WTC11 (cell line): Measurements from ENCODE around the gene SLC24A4. TPM values are rescaled to one million over a fixed set of nuclear protein-coding genes. Genes with fewer than 3 reads are reported as not detected.

Experiments used
- ATAC-seq: fragments of 200-7000 bp; cut with Tn5 transposase; 2 replicates; pipeline ENCODE4 v1.10.0; 2021; ENCODE audit warnings: mild to moderate bottlenecking, moderate library complexity
- CTCF ChIA-PET: fragments of 300-600 bp; sonication (Branson Sonifier 250); formaldehyde crosslinking; loops from one replicate; lab custom pipeline; 2021; ENCODE audit warnings: antibody characterized with exemption; lab: Charles Lee
- POLR2A ChIA-PET: fragments of 350-600 bp; sonication (Branson Sonifier 250); formaldehyde crosslinking; loops from one replicate; lab custom pipeline; 2021; ENCODE audit warnings: antibody characterized with exemption; lab: Charles Lee
- DNase-seq: peaks from one replicate; pipeline ENCODE4 v3.0.0; 2021; ENCODE audit warnings: low spot score
- H3K27ac Mint-ChIP-seq: 2 replicates; pipeline ENCODE4 v1.8.0; 2021; ENCODE audit warnings: mixed read lengths
- H3K27me3 Mint-ChIP-seq: 2 replicates; pipeline ENCODE4 v1.8.0; 2021; ENCODE audit warnings: low read depth, mild to moderate bottlenecking, moderate library complexity, mixed read lengths
- H3K36me3 Mint-ChIP-seq: 2 replicates; pipeline ENCODE4 v1.8.0; 2021; ENCODE audit warnings: mixed read lengths
- H3K4me1 Mint-ChIP-seq: 2 replicates; pipeline ENCODE4 v1.8.0; 2022; ENCODE audit warnings: mixed read lengths
- H3K4me3 Mint-ChIP-seq: 2 replicates; pipeline ENCODE4 v1.8.0; 2021; ENCODE audit warnings: mild to moderate bottlenecking, moderate library complexity, mixed read lengths
- H3K9me3 Mint-ChIP-seq: 2 replicates; pipeline ENCODE4 v1.8.0; 2021; ENCODE audit warnings: mixed read lengths
- ATF1 ChIP-seq: sonication (generic); formaldehyde crosslinking; IDR thresholded peaks from 2 replicates; pipeline ENCODE4 v1.8.1; 2023; ENCODE audit warnings: mild to moderate bottlenecking, moderate library complexity, missing genetic modification reagents
- ELF4 ChIP-seq: sonication (generic); formaldehyde crosslinking; IDR thresholded peaks from 2 replicates; pipeline ENCODE4 v1.8.1; 2022; ENCODE audit warnings: low read depth, mild to moderate bottlenecking, moderate library complexity, missing genetic modification reagents
- ETV6 ChIP-seq: sonication (generic); formaldehyde crosslinking; IDR thresholded peaks from 2 replicates; pipeline ENCODE4 v1.8.1; 2022; ENCODE audit warnings: mild to moderate bottlenecking, missing genetic modification reagents
- FOXJ3 ChIP-seq: sonication (generic); formaldehyde crosslinking; IDR thresholded peaks from 2 replicates; pipeline ENCODE4 v1.9.0; 2021; ENCODE audit warnings: missing genetic modification reagents, mild to moderate bottlenecking, borderline replicate concordance
- GABPB1 ChIP-seq: sonication (generic); formaldehyde crosslinking; IDR thresholded peaks from 2 replicates; pipeline ENCODE4 v1.8.1; 2023; ENCODE audit warnings: mild to moderate bottlenecking, missing genetic modification reagents
- NFATC4 ChIP-seq: fragments of 250-450 bp; sonication (Bioruptor Pico); IDR thresholded peaks from 2 replicates; pipeline ENCODE4 v1.9.0; 2021; ENCODE audit warnings: mild to moderate bottlenecking
- NR1H2 ChIP-seq: sonication (generic); formaldehyde crosslinking; IDR thresholded peaks from 2 replicates; pipeline ENCODE4 v1.9.0; 2021; ENCODE audit warnings: mild to moderate bottlenecking, moderate library complexity, missing genetic modification reagents
- RORB ChIP-seq: fragments of 250-450 bp; sonication (Bioruptor Pico); IDR thresholded peaks from 2 replicates; pipeline ENCODE4 v1.9.0; 2021; ENCODE audit warnings: mild to moderate bottlenecking
- TEAD4 ChIP-seq: sonication (generic); formaldehyde crosslinking; IDR thresholded peaks from 2 replicates; pipeline ENCODE4 v1.8.0; 2022; ENCODE audit warnings: mild to moderate bottlenecking, missing genetic modification reagents
- ZBTB21 ChIP-seq: sonication (generic); formaldehyde crosslinking; IDR thresholded peaks from 2 replicates; pipeline ENCODE4 v1.8.1; 2023; ENCODE audit warnings: mild to moderate bottlenecking, missing genetic modification reagents, borderline replicate concordance
- ZNF396 ChIP-seq: fragments of 250-450 bp; sonication (Bioruptor Pico); IDR thresholded peaks from 2 replicates; pipeline ENCODE4 v1.8.0; 2021; ENCODE audit warnings: mild to moderate bottlenecking, moderate library complexity, borderline replicate concordance
- total RNA-seq: library from RNA; stranded (reverse); gene quantifications from 3 replicates; pipeline ENCODE4 v1.2.3, GENCODE V29; 2021
- TF ChIP-seq, protein P1 (sequence below): sonication (generic); formaldehyde crosslinking; IDR thresholded peaks from 2 replicates; pipeline ENCODE4 v1.8.1; 2022; ENCODE audit warnings: mild to moderate bottlenecking, missing genetic modification reagents, moderate library complexity, borderline replicate concordance
- TF ChIP-seq, protein P2 (sequence below): sonication (generic); formaldehyde crosslinking; conservative IDR thresholded peaks from 2 replicates; pipeline ENCODE4 v1.8.1; 2023; ENCODE audit warnings: mild to moderate bottlenecking, low read depth, missing genetic modification reagents, moderate library complexity
- TF ChIP-seq, protein P3 (sequence below): sonication (generic); formaldehyde crosslinking; IDR thresholded peaks from 2 replicates; pipeline ENCODE4 v1.8.0; 2022; ENCODE audit warnings: mild to moderate bottlenecking, missing genetic modification reagents
- TF ChIP-seq, protein P4 (sequence below): sonication (generic); formaldehyde crosslinking; IDR thresholded peaks from 2 replicates; pipeline ENCODE4 v1.8.1; 2022; ENCODE audit warnings: low read depth, mild to moderate bottlenecking, moderate library complexity, missing genetic modification reagents, borderline replicate concordance
- TF ChIP-seq, protein P5 (sequence below): sonication (generic); formaldehyde crosslinking; conservative IDR thresholded peaks from 2 replicates; pipeline ENCODE4 v1.8.1; 2022; ENCODE audit warnings: mild to moderate bottlenecking, missing genetic modification reagents
- TF ChIP-seq, protein P6 (sequence below): sonication (generic); formaldehyde crosslinking; IDR thresholded peaks from 2 replicates; pipeline ENCODE4 v1.8.1; 2023; ENCODE audit warnings: mild to moderate bottlenecking, missing genetic modification reagents, borderline replicate concordance
- TF ChIP-seq, protein P7 (sequence below): sonication (generic); formaldehyde crosslinking; IDR thresholded peaks from 2 replicates; pipeline ENCODE4 v1.8.1; 2022; ENCODE audit warnings: low read depth, missing genetic modification reagents, borderline replicate concordance

The SLC24A4 gene
- total RNA-seq, 1 experiment from 2014 or later: 0.90 TPM

DNA sequence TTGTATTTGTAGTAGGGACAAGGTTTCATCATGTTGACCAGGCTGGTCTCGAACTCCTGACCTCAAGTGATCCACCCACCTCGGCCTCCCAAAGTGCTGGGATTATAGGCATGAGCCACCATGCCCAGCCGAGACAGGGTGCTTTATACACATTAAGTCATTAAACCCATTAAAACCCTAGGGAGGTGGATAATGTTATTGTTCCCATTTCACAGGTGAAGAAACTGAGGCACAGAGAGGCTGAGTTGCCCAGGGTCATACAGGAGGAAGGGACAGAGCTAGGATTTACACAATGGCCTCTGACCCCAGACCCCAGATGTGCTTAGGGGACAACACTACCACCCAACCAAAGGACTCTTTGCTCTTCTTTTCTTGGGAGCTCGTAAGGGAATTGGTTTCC, 139.6 kb downstream of the SLC24A4 start:
- Mint-ChIP-seq H3K36me3 (no peaks in the 10 kb centered on the region), H3K4me1 (peaks cover 15% of the 10 kb centered on the region), H3K9me3 (peaks cover 5% of the 10 kb centered on the region; the same call in 1 of the 2 replicates), H3K27me3 (no peaks in the 10 kb centered on the region), H3K27ac (no peak overlapping the region), H3K4me3 (no peak overlapping the region)
- no peak for ATAC-seq
- CTCF ChIA-PET: no interaction called here
- TF ChIP-seq, protein P1, sequence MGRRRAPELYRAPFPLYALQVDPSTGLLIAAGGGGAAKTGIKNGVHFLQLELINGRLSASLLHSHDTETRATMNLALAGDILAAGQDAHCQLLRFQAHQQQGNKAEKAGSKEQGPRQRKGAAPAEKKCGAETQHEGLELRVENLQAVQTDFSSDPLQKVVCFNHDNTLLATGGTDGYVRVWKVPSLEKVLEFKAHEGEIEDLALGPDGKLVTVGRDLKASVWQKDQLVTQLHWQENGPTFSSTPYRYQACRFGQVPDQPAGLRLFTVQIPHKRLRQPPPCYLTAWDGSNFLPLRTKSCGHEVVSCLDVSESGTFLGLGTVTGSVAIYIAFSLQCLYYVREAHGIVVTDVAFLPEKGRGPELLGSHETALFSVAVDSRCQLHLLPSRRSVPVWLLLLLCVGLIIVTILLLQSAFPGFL (CRISPR knock-in tag): no peak
- TF ChIP-seq GABPB1 (CRISPR knock-in tag): no peak
- no peak for TF ChIP-seq ETV6 (CRISPR knock-in tag)
- TF ChIP-seq ELF4 (CRISPR knock-in tag): no peak
- TF ChIP-seq, protein P2, sequence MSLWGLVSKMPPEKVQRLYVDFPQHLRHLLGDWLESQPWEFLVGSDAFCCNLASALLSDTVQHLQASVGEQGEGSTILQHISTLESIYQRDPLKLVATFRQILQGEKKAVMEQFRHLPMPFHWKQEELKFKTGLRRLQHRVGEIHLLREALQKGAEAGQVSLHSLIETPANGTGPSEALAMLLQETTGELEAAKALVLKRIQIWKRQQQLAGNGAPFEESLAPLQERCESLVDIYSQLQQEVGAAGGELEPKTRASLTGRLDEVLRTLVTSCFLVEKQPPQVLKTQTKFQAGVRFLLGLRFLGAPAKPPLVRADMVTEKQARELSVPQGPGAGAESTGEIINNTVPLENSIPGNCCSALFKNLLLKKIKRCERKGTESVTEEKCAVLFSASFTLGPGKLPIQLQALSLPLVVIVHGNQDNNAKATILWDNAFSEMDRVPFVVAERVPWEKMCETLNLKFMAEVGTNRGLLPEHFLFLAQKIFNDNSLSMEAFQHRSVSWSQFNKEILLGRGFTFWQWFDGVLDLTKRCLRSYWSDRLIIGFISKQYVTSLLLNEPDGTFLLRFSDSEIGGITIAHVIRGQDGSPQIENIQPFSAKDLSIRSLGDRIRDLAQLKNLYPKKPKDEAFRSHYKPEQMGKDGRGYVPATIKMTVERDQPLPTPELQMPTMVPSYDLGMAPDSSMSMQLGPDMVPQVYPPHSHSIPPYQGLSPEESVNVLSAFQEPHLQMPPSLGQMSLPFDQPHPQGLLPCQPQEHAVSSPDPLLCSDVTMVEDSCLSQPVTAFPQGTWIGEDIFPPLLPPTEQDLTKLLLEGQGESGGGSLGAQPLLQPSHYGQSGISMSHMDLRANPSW (CRISPR knock-in tag): no peak
- TF ChIP-seq ATF1 (CRISPR knock-in tag): no peak
- no peak for TF ChIP-seq ZNF396 (CRISPR knock-in tag)
- POLR2A ChIA-PET: no interaction called here
- no peak for DNase-seq

DNA sequence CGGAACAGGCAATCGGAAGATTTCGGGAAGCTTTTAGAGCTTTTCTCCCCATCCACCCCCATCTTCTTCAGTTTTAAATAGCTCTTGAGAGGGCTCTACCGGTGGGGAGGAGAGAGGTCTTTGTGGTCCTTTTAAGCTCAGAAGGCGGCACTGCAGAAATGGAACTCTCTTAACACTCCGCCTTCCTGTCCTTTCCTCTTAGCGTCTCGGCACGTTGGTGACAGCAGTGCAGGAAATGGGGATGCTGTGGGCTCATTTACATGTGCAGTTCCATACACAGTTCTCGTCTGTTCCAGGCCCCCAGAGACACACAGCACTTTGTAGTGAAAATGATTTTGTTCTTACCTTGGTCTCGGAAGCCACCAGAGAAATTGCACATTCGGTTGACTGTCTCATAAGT, 140.2 kb downstream of the SLC24A4 start:
- DNase-seq: no peak
- Mint-ChIP-seq H3K36me3 (no peaks in the 10 kb centered on the region), H3K4me1 (peaks cover 15% of the 10 kb centered on the region), H3K27me3 (no peaks in the 10 kb centered on the region), H3K4me3 (no peak overlapping the region), H3K9me3 (peaks cover 5% of the 10 kb centered on the region; the same call in 1 of the 2 replicates), H3K27ac (no peak overlapping the region)
- TF ChIP-seq NR1H2 (CRISPR knock-in tag) (no peak), TEAD4 (CRISPR knock-in tag) (no peak), ZBTB21 (CRISPR knock-in tag) (no peak), RORB (CRISPR knock-in tag) (no peak), NFATC4 (CRISPR knock-in tag) (no peak), FOXJ3 (no peak)
- TF ChIP-seq, protein P3, sequence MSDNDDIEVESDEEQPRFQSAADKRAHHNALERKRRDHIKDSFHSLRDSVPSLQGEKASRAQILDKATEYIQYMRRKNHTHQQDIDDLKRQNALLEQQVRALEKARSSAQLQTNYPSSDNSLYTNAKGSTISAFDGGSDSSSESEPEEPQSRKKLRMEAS (CRISPR knock-in tag): no peak
- TF ChIP-seq, protein P4, sequence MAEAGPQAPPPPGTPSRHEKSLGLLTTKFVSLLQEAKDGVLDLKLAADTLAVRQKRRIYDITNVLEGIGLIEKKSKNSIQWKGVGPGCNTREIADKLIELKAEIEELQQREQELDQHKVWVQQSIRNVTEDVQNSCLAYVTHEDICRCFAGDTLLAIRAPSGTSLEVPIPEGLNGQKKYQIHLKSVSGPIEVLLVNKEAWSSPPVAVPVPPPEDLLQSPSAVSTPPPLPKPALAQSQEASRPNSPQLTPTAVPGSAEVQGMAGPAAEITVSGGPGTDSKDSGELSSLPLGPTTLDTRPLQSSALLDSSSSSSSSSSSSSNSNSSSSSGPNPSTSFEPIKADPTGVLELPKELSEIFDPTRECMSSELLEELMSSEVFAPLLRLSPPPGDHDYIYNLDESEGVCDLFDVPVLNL (CRISPR knock-in tag): no peak
- TF ChIP-seq, protein P5, sequence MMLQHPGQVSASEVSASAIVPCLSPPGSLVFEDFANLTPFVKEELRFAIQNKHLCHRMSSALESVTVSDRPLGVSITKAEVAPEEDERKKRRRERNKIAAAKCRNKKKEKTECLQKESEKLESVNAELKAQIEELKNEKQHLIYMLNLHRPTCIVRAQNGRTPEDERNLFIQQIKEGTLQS (CRISPR knock-in tag): no peak
- TF ChIP-seq, protein P6, sequence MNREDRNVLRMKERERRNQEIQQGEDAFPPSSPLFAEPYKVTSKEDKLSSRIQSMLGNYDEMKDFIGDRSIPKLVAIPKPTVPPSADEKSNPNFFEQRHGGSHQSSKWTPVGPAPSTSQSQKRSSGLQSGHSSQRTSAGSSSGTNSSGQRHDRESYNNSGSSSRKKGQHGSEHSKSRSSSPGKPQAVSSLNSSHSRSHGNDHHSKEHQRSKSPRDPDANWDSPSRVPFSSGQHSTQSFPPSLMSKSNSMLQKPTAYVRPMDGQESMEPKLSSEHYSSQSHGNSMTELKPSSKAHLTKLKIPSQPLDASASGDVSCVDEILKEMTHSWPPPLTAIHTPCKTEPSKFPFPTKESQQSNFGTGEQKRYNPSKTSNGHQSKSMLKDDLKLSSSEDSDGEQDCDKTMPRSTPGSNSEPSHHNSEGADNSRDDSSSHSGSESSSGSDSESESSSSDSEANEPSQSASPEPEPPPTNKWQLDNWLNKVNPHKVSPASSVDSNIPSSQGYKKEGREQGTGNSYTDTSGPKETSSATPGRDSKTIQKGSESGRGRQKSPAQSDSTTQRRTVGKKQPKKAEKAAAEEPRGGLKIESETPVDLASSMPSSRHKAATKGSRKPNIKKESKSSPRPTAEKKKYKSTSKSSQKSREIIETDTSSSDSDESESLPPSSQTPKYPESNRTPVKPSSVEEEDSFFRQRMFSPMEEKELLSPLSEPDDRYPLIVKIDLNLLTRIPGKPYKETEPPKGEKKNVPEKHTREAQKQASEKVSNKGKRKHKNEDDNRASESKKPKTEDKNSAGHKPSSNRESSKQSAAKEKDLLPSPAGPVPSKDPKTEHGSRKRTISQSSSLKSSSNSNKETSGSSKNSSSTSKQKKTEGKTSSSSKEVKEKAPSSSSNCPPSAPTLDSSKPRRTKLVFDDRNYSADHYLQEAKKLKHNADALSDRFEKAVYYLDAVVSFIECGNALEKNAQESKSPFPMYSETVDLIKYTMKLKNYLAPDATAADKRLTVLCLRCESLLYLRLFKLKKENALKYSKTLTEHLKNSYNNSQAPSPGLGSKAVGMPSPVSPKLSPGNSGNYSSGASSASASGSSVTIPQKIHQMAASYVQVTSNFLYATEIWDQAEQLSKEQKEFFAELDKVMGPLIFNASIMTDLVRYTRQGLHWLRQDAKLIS (CRISPR knock-in tag): no peak
- TF ChIP-seq, protein P7, sequence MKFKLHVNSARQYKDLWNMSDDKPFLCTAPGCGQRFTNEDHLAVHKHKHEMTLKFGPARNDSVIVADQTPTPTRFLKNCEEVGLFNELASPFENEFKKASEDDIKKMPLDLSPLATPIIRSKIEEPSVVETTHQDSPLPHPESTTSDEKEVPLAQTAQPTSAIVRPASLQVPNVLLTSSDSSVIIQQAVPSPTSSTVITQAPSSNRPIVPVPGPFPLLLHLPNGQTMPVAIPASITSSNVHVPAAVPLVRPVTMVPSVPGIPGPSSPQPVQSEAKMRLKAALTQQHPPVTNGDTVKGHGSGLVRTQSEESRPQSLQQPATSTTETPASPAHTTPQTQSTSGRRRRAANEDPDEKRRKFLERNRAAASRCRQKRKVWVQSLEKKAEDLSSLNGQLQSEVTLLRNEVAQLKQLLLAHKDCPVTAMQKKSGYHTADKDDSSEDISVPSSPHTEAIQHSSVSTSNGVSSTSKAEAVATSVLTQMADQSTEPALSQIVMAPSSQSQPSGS: no peak
- CTCF ChIA-PET: no interaction called here
- POLR2A ChIA-PET: no interaction called here
- no peak for ATAC-seq
